DND-41 (cell line): ENCODE results near the gene SRRM2.

Experiments used
- CTCF ChIP-seq: IDR thresholded peaks from 2 replicates; pipeline ENCODE4 v1.5.1; 2012; ENCODE audit warnings: borderline replicate concordance, low read length, moderate library complexity, mild to moderate bottlenecking; ENCODE audit not compliant: poor library complexity, severe bottlenecking; ENCODE audit errors: extremely low read depth
- EZH2 ChIP-seq: IDR thresholded peaks from 3 replicates; pipeline ENCODE4 v1.6.1; 2012; ENCODE audit warnings: borderline replicate concordance, low read depth, mild to moderate bottlenecking, moderate library complexity, low read length, inconsistent platforms; ENCODE audit not compliant: severe bottlenecking

DNA sequence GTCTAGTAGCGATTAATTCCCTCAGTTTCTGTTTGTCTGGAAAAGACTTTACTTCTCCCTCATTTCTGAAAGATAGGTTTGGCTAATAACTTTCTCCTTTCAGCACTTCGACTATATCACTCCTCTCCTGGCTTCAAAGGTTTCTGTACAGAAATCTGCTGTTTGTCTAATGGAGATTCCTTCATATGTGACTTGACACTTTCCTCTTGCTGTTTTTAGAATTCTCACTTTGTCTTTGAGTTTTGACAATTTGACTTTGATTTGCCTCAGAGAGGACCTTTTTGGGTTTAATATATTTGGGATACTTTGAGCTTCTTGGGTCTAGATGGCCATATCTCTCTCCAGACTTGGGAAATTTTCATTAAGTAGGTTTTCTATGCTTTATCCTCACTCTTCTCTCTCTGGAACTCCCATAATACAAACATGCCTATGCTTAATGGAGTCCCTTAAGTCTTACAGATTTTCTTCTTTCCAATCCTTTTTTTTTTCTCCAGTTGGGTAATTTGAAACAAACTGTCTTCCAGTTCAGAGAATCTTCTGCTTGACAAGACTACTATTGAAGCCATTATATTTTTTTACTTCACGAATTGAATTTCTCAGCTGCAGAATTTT is 56.8 kb downstream of the SRRM2 start:
- TF ChIP-seq CTCF (no peak), EZH2 (no peak)
